ENCODE measurements around the gene AFMID. TPM values are rescaled to one million over a fixed set of nuclear protein-coding genes. Genes with fewer than 3 reads are reported as not detected.
A peak's percentile ranks its signal among the peaks of the same experiment; 100 is the strongest.

AFMID gene
- total and polyA plus RNA-seq, 9 of the 15 experiments (the other 6 are each of a cell fraction or from before 2014, with no cell fraction given): 62.1 to 188 (median 74.4) TPM

- Histone ChIP-seq H3K9ac (ENCODE audit: insufficient read depth in 1 of 2, low read depth in 2 of 2, low read length in 2 of 2) (peak overlapping the region in 1 of 2 experiments; percentile 75; a peak in 1 of 4 replicates), H3K4me3 (no peak overlapping the region), H4K20me1 (replicated peaks; ENCODE audit: control insufficient read depth, insufficient read depth, low read length) (no peaks in the 10 kb centered on the region), H2AFZ (ENCODE audit: low read depth, low read length) (no peak overlapping the region), H3K79me2 (ENCODE audit: control insufficient read depth, insufficient read depth, low read length) (peaks cover 20% of the 10 kb centered on the region), H3K27ac (ENCODE audit: extremely low read depth, low read depth, low read length) (no peak overlapping the region), H3K27me3 (ENCODE audit: control insufficient read depth in 2 of 2, insufficient read depth in 2 of 2, low read length in 2 of 2) (no peaks in the 10 kb centered on the region), H3K9me1 (ENCODE audit: control insufficient read depth, insufficient read depth, low read length) (peaks cover 2% of the 10 kb centered on the region), H3K4me1 (replicated peaks in 1 of 2; ENCODE audit: control insufficient read depth in 2 of 2, insufficient read depth in 2 of 2, low read length in 2 of 2) (peaks cover 17 to 47% of the 10 kb centered on the region in 2 experiments; a peak in 4 of 5 replicates), H3K36me3 (ENCODE audit: control insufficient read depth, insufficient read depth, low read length) (no peaks in the 10 kb centered on the region), H3K9me3 (replicated peaks; ENCODE audit: control insufficient read depth, insufficient read depth, low read depth, low read length) (no peaks in the 10 kb centered on the region), H3K4me2 (ENCODE audit: insufficient read depth, low read length) (no peak overlapping the region)
- POLR2A ChIA-PET: interaction anchor here (0.7 to 1.9 kb wide), 2 partner anchors 10 to 39 kb away, joined by 3 to 7 read pairs; no protein-coding TSS in a partner anchor
- no TSS peak for BruUV-seq (replicated peaks)
- no peak for TF ChIP-seq ZBTB12 (CRISPR knock-in tag; IDR thresholded peaks at IDR 0.05)
- peak; percentile 54; the same call in 1 of the 2 replicates for TF ChIP-seq ZNF263 (CRISPR knock-in tag; IDR thresholded peaks at IDR 0.05; ENCODE audit: borderline replicate concordance)
- intact Hi-C loops (cut with micrococcal nuclease) (no loop called here), in situ Hi-C loops (cut with MboI) (no loop called here)
- no peak for FAIRE-seq
- 0 out of 3 replicates have a peak, but pooled peaks have one; percentile 16 for ATAC-seq
- CTCF ChIA-PET (ENCODE audit: low intra/inter-chr PET ratio): no interaction called here
- no peak for DNase-seq (ENCODE audit: extremely low read depth in 1 of 4, low spot score in 3 of 4)
- WGBS (ENCODE audit: insufficient coverage, low coverage, missing lambda C conversion rate): 62% methylated on average over 7 of the region's 7 CpGs
Observed at GRCh38 chr17:78151514-78152008, 35.6 kb upstream of the AFMID start.
